ENCODE data around the gene CHRFAM7A.
"Not testable (repeated sequence)": the region's sequence is repeated elsewhere in the genome, so short reads cannot be mapped to it uniquely, and the experiment has no call there.

DNA sequence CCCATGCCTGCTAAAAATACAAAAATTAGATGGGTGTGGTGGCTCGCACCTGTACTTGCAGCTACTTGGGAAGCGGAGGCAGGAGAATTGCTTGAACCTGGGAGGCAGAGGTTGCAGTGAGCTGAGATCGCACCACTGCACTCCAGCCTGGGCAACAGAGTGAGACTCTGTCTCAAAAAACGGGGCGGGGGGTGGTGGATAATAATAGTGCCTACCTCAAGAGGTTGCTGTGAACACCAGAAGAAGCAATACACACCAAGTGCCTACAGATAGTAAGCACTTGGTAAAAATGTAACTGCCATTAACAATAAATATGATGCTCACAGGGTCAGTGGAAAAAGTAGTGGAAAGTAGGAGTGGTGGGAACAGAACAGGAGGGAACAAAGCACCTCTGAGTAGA lies 42.5 kb upstream of the CHRFAM7A start:
- not testable (repeated sequence) for TF ChIP-seq YY1 (IDR thresholded peaks at IDR 0.05; ENCODE audit: low read depth); POLR2AphosphoS5 (IDR thresholded peaks at IDR 0.05; ENCODE audit: low read depth, low read length); REST (IDR thresholded peaks at IDR 0.05; ENCODE audit: low read depth, low read length); EZH2phosphoT487 (IDR thresholded peaks at IDR 0.05; ENCODE audit: borderline replicate concordance, low read depth); RAD21 (IDR thresholded peaks at IDR 0.05; ENCODE audit: low read length); TAF1 (IDR thresholded peaks at IDR 0.05; ENCODE audit: borderline replicate concordance, low read depth, low read length)
- TF ChIP-seq, protein P1, sequence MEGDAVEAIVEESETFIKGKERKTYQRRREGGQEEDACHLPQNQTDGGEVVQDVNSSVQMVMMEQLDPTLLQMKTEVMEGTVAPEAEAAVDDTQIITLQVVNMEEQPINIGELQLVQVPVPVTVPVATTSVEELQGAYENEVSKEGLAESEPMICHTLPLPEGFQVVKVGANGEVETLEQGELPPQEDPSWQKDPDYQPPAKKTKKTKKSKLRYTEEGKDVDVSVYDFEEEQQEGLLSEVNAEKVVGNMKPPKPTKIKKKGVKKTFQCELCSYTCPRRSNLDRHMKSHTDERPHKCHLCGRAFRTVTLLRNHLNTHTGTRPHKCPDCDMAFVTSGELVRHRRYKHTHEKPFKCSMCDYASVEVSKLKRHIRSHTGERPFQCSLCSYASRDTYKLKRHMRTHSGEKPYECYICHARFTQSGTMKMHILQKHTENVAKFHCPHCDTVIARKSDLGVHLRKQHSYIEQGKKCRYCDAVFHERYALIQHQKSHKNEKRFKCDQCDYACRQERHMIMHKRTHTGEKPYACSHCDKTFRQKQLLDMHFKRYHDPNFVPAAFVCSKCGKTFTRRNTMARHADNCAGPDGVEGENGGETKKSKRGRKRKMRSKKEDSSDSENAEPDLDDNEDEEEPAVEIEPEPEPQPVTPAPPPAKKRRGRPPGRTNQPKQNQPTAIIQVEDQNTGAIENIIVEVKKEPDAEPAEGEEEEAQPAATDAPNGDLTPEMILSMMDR (IDR thresholded peaks at IDR 0.05): not testable (repeated sequence)
- TF ChIP-seq, protein P2, sequence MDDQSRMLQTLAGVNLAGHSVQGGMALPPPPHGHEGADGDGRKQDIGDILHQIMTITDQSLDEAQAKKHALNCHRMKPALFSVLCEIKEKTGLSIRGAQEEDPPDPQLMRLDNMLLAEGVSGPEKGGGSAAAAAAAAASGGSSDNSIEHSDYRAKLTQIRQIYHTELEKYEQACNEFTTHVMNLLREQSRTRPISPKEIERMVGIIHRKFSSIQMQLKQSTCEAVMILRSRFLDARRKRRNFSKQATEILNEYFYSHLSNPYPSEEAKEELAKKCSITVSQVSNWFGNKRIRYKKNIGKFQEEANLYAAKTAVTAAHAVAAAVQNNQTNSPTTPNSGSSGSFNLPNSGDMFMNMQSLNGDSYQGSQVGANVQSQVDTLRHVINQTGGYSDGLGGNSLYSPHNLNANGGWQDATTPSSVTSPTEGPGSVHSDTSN (IDR thresholded peaks at IDR 0.05): not testable (repeated sequence)
- TF ChIP-seq, protein P3, sequence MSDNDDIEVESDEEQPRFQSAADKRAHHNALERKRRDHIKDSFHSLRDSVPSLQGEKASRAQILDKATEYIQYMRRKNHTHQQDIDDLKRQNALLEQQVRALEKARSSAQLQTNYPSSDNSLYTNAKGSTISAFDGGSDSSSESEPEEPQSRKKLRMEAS (IDR thresholded peaks at IDR 0.05; ENCODE audit: low read depth): not testable (repeated sequence)
- TF ChIP-seq, protein P4, sequence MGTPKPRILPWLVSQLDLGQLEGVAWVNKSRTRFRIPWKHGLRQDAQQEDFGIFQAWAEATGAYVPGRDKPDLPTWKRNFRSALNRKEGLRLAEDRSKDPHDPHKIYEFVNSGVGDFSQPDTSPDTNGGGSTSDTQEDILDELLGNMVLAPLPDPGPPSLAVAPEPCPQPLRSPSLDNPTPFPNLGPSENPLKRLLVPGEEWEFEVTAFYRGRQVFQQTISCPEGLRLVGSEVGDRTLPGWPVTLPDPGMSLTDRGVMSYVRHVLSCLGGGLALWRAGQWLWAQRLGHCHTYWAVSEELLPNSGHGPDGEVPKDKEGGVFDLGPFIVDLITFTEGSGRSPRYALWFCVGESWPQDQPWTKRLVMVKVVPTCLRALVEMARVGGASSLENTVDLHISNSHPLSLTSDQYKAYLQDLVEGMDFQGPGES (IDR thresholded peaks at IDR 0.05; ENCODE audit: low read depth, low read length): not testable (repeated sequence)
